Nephron (organoid): ENCODE data around the gene ATXN7.

Experiments used
- H3K27ac Mint-ChIP-seq, 3 experiments: 2 replicates each; pipeline ENCODE4 v1.8.0; 2020; ENCODE audit warnings: mixed read lengths in 3 of 3, mild to moderate bottlenecking in 2 of 3, moderate library complexity in 1 of 3
- H3K27me3 Mint-ChIP-seq: 2 replicates; pipeline ENCODE4 v1.8.0; 2021; ENCODE audit warnings: low read depth, mild to moderate bottlenecking, moderate library complexity, mixed read lengths
- H3K36me3 Mint-ChIP-seq: 2 replicates; pipeline ENCODE4 v1.8.0; 2020; ENCODE audit warnings: low read depth, mixed read lengths
- H3K4me1 Mint-ChIP-seq: 2 replicates; pipeline ENCODE4 v1.8.0; 2020; ENCODE audit warnings: mixed read lengths
- H3K4me3 Mint-ChIP-seq, 3 experiments: 2 replicates each; pipeline ENCODE4 v1.8.0; 2020; ENCODE audit warnings: mild to moderate bottlenecking in 3 of 3, mixed read lengths in 3 of 3, moderate library complexity in 2 of 3
- H3K9me3 Mint-ChIP-seq: 2 replicates; pipeline ENCODE4 v1.8.0; 2020; ENCODE audit warnings: mixed read lengths
- CTCF ChIP-seq, 3 experiments: fragments of 200-600 bp; sonication (generic); IDR thresholded peaks; one replicate each; pipeline ENCODE4 v1.5.0; 2021; ENCODE audit warnings: antibody characterized with exemption in 3 of 3; ENCODE audit not compliant: unreplicated experiment in 3 of 3

Gene ATXN7

GRCh38 chr3:63886858-63887257, 23.2 kb downstream of the ATXN7 start:
- no peak overlapping the region for H3K4me3 Mint-ChIP-seq
- no peaks in the 10 kb centered on the region for H3K27me3 Mint-ChIP-seq
- H3K4me1 Mint-ChIP-seq = no peaks in the 10 kb centered on the region
- H3K36me3 Mint-ChIP-seq = peaks cover 3% of the 10 kb centered on the region
- H3K27ac Mint-ChIP-seq = no peak overlapping the region
- no peaks in the 10 kb centered on the region for H3K9me3 Mint-ChIP-seq
- no peak for TF ChIP-seq CTCF (IDR thresholded peaks at IDR 0.05; ENCODE audit: unreplicated experiment in 3 of 3)

- TF ChIP-seq CTCF (IDR thresholded peaks at IDR 0.05; ENCODE audit: unreplicated experiment in 3 of 3) = no peak
- Mint-ChIP-seq H3K9me3 (no peaks in the 10 kb centered on the region), H3K4me1 (peaks cover 12% of the 10 kb centered on the region), H3K4me3 (no peak overlapping the region), H3K36me3 (peaks cover 8% of the 10 kb centered on the region), H3K27me3 (no peaks in the 10 kb centered on the region), H3K27ac (no peak overlapping the region)
Observed at GRCh38 chr3:63891518-63891917, 27.9 kb downstream of the ATXN7 start.

GRCh38 chr3:63892773-63893352, 29.2 kb downstream of the ATXN7 start:
- H3K4me3 Mint-ChIP-seq = no peak overlapping the region
- TF ChIP-seq CTCF (IDR thresholded peaks at IDR 0.05; ENCODE audit: unreplicated experiment in 3 of 3) = no peak
- H3K9me3 Mint-ChIP-seq = no peaks in the 10 kb centered on the region
- peaks cover 23% of the 10 kb centered on the region for H3K4me1 Mint-ChIP-seq
- H3K27me3 Mint-ChIP-seq = no peaks in the 10 kb centered on the region
- H3K27ac Mint-ChIP-seq = no peak overlapping the region
- H3K36me3 Mint-ChIP-seq = peaks cover 8% of the 10 kb centered on the region

GRCh38 chr3:63895422-63896189, 31.9 kb downstream of the ATXN7 start:
- Mint-ChIP-seq H3K27me3 (no peaks in the 10 kb centered on the region), H3K27ac (peak overlapping the region in 1 of 3 experiments; percentile 14), H3K36me3 (peaks cover 22% of the 10 kb centered on the region), H3K9me3 (no peaks in the 10 kb centered on the region), H3K4me1 (peaks cover 23% of the 10 kb centered on the region), H3K4me3 (no peak overlapping the region)
- no peak for TF ChIP-seq CTCF (IDR thresholded peaks at IDR 0.05; ENCODE audit: unreplicated experiment in 3 of 3)

- H3K4me3 Mint-ChIP-seq = no peak overlapping the region
- H3K9me3 Mint-ChIP-seq = no peaks in the 10 kb centered on the region
- peaks cover 23% of the 10 kb centered on the region for H3K4me1 Mint-ChIP-seq
- TF ChIP-seq CTCF (IDR thresholded peaks at IDR 0.05; ENCODE audit: unreplicated experiment in 3 of 3) = no peak
- H3K27me3 Mint-ChIP-seq = no peaks in the 10 kb centered on the region
- peak overlapping the region in 2 of 3 experiments; percentile 7 to 11 for H3K27ac Mint-ChIP-seq
- H3K36me3 Mint-ChIP-seq = peaks cover 27% of the 10 kb centered on the region
Observed at GRCh38 chr3:63896332-63897030, 32.8 kb downstream of the ATXN7 start.
